ENCODE measurements around the gene CDK6. TPM values are rescaled to one million over a fixed set of nuclear protein-coding genes. Genes with fewer than 3 reads are reported as not detected.

Gene CDK6
- total and polyA plus RNA-seq, 10 of the 15 experiments (the other 5 are each of a cell fraction or from before 2014, with no cell fraction given), result 8.0 to 118 (median 45.8) TPM

DNA sequence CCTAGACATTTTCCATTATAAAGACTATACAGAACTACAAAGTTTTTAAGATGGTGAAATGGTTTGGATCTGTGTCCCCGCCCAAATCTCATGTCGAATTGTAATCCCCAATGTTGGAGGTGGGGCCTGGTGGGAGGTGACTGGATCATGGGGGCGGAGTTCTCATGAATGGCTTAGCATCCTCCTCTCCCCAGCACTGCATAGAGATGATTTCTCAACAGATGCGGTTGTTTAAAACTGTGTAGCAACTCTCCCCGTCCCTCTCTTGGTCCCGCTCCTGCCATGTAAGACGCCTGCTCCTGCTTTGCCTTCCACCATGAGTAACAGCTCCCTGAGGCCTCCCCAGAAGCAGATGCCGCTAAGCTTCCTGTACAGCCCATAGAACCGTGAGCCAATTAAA lies 247.8 kb downstream of the CDK6 start:
- 88% methylated on average over 9 of the region's 9 CpGs for WGBS (ENCODE audit: insufficient coverage, insufficient replicate concordance, low lambda C conversion rate, missing lambda C conversion rate)
- no peaks in the 10 kb centered on the region; a peak in 1 of 4 replicates for H3K36me3 ChIP-seq (ENCODE audit: control insufficient read depth in 2 of 2, insufficient read depth in 2 of 2, low read length in 1 of 2)
- no TSS peak for BruUV-seq (replicated peaks)
- ChIA-PET SMC1A (ENCODE audit: uncharacterized antibody, unreplicated experiment) (interaction anchor here (0.9 kb wide), 1 partner anchor 9 kb away, joined by 3 read pairs; no protein-coding TSS in a partner anchor), POLR2A (no interaction called here), CTCF (interaction anchor here (0.8 to 1.3 kb wide), 3 partner anchors 9 to 60 kb away, joined by 3 to 6 read pairs (median 4); partner anchors contain the start of genes PEX1 and RBM48), RAD21 (ENCODE audit: unreplicated experiment) (interaction anchor here (1.2 kb wide), 1 partner anchor 60 kb away, joined by 3 read pairs; the partner anchor contains the start of gene RBM48)
- H3K9ac ChIP-seq (ENCODE audit: control insufficient read depth, insufficient read depth, low read length), result no peak overlapping the region
- FAIRE-seq, result no peak
- in situ Hi-C loops (cut with MboI), result no loop called here
- peak overlapping the region; percentile 100 for H3K4me3 ChIP-seq
- H4K20me1 ChIP-seq (ENCODE audit: control insufficient read depth, insufficient read depth), result no peaks in the 10 kb centered on the region
- intact Hi-C loops (cut with micrococcal nuclease; ENCODE audit: unreplicated experiment), result loop anchor here (5.0 kb wide), 1 partner anchor 646 kb away; the partner anchor contains the start of gene AKAP9
- H3K4me1 ChIP-seq (ENCODE audit: control insufficient read depth, insufficient read depth, low read length), result peaks cover 10% of the 10 kb centered on the region; the same call in 1 of the 2 replicates
- H3K9me3 ChIP-seq (replicated peaks; ENCODE audit: control insufficient read depth, insufficient read depth, low read length), result peaks cover 6% of the 10 kb centered on the region
- TF ChIP-seq TCF12 (IDR thresholded peaks at IDR 0.05; ENCODE audit: low read depth, low read length) (no peak), ZBTB33 (IDR thresholded peaks at IDR 0.05) (0 out of 2 replicates have a peak, but pooled peaks have one; percentile 11)
- TF ChIP-seq, protein P1, sequence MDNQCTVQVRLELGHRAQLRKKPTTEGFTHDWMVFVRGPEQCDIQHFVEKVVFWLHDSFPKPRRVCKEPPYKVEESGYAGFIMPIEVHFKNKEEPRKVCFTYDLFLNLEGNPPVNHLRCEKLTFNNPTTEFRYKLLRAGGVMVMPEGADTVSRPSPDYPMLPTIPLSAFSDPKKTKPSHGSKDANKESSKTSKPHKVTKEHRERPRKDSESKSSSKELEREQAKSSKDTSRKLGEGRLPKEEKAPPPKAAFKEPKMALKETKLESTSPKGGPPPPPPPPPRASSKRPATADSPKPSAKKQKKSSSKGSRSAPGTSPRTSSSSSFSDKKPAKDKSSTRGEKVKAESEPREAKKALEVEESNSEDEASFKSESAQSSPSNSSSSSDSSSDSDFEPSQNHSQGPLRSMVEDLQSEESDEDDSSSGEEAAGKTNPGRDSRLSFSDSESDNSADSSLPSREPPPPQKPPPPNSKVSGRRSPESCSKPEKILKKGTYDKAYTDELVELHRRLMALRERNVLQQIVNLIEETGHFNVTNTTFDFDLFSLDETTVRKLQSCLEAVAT (IDR thresholded peaks at IDR 0.05), result 0 out of 2 replicates have a peak, but pooled peaks have one; percentile 13
- no peak overlapping the region for H2AFZ ChIP-seq (ENCODE audit: control insufficient read depth, low read depth, low read length)
- H3K27me3 ChIP-seq (replicated peaks in 1 of 2; ENCODE audit: control insufficient read depth in 2 of 2, insufficient read depth in 2 of 2, low read length in 1 of 2), result no peaks in the 10 kb centered on the region
- peaks cover 63% of the 10 kb centered on the region for H3K79me2 ChIP-seq (ENCODE audit: control insufficient read depth, insufficient read depth, low read length)
- no peak for ATAC-seq
- no peak overlapping the region for H3K27ac ChIP-seq (ENCODE audit: control insufficient read depth, insufficient read depth)
- DNase-seq (ENCODE audit: low read depth, low spot score), result no peak
- peak overlapping the region; percentile 98 for H3K4me2 ChIP-seq (ENCODE audit: control insufficient read depth, insufficient read depth)

All from GM12878 (cell line).